Suppressor macrophage treated with lipopolysaccharide for 4 hours (primary cell): ENCODE measurements around the gene SLC25A52.
"Not testable (repeated sequence)": the region's sequence is repeated elsewhere in the genome, so short reads cannot be mapped to it uniquely, and the experiment has no call there.

Experiments used
- DNase-seq: peaks from one replicate; pipeline ENCODE4 v3.0.0-alpha.2; 2020

The SLC25A52 gene, protein sequence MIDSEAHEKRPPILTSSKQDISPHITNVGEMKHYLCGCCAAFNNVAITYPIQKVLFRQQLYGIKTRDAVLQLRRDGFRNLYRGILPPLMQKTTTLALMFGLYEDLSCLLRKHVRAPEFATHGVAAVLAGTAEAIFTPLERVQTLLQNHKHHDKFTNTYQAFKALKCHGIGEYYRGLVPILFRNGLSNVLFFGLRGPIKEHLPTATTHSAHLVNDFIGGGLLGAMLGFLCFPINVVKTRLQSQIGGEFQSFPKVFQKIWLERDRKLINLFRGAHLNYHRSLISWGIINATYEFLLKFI

DNA sequence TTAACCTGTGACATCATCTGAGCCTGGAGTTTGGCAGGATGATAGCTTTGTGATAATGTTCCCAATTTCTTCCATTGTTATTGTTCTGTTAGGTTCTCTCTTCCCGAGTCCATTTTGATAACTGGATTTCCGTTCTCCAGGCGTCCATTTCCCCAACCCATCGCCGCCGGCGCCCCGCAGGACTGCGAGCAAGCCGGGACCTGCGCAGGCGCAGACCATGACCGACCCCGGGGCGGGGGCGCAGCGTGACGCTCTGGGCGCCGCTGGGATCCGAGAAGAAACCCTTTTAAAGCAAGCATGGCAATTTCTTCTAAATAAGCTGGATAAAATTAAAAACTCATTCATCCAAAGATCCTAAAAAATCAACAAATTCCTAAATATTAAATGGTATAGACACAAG, at the start of gene SLC25A52:
SLC25A52 (minus strand) TSS at position 186 of the 400 bp plus-strand sequence. CDS start 219 bp downstream, outside the sequence.
- DNase-seq: no peak

DNA sequence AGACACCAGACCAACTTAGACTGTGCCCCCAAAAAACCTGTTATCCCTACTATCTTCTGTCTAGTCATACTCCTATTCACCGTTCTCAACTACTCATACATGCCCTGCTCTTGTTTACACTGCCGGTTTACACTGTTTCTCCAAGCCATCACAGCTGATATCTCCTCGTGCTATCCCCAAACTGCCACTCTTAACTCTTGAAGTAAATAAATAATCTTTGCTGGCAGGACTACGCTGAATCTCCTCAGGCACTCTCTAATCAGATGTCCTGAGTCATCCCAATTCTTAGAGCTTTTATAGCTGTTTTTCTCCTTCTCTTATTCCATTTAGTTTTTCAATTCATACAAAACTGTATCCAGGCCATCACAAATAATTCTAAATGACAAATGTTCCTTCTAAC, 48.4 kb upstream of the SLC25A52 start:
- DNase-seq: not testable (repeated sequence)

DNA sequence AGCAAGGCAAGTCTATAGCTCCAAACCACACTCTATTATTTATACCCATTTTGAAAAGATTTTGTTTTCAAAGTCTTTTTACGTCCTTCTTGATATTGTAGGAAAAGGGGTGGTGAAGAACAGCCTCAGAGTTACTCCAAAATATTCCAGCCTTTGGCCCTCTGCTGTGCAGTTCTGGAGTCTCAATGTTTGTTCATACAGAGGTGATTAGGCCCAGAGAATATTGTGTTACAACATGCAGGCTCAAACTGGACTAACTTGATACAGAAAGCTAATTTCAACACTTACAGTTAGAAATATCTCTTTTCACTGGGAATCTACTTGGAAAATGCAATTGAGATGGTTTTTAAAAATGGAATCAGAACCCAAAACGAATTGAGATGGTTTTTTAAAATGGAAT, 40.4 kb upstream of the SLC25A52 start:
- DNase-seq: no peak

DNA sequence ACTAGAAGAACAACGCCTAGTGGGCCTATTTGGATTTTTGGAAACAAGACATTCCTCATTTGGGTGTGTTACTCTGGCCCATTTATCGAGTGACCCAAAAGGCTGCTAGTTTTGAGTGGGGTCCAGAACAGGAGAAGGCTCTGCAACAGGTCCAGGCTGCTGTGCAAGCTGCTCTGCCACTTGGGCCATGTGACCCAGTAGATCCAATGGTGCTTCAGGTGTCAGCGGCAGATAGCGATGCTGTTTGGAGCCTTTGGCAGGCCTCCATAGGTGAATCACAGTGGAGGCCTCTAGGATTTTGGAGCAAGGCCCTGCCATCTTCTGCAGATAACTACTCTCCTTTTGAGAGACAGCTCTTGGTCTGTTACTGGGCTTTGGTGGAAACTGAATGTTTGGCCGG, 38.6 kb upstream of the SLC25A52 start:
- DNase-seq: not testable (repeated sequence)

DNA sequence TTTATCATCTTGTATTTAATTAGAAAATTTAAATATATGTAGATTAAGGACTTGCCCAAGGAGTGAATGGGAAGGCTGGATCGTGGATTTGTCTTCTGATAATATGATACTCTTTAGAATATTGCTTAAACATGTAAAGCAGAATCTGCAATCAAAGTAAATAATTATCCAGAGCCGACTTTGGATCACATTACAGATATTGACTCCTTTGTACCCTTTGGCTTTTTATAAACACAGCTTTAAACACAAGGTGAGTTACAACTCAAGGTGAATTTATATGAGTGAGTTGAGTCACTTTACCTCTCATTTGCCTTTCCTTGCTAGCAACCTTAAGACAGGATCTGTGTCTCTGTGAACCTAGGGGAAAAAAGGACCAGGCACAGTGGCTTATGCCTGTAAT, 37.7 kb upstream of the SLC25A52 start:
- no peak for DNase-seq

DNA sequence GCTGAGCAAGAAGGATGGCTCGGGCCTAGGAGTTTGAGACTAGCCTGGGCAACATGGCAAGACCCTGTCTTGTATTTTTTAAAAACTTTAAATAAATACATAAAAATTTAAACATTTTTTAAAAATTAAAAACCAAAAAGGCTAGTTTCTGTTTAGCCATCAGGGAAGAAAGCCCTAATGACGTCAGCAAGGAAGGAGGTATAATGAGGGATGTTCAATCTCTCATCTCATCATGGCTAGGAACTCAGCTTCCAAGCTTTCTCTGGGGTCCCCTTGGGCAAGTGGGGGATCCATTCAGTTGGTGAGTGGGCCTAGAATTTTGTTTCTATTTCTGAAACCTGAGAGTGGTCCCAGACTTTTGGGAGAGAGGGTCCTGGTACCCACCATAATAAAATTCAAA, 35.1 kb upstream of the SLC25A52 start:
- no peak for DNase-seq

DNA sequence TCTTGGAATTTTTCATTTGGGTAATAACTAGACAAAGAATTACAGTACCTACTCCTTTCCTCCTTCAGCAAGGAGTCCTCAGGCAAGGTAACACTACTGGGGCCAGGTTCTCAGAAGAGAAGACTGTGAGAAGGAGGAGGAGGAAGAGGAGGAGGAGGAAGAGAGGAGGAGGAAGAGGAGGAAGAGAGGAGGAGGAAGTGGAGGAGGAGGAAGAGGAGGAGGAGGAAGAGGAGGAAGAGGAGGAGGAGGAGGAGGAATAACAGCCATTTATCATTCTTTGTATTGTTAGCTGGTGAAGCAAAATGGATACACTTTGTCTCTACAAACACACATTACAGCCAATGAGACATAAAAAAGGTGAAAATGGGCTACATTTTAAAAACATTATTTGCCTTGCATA, 32.9 kb upstream of the SLC25A52 start:
- no peak for DNase-seq

DNA sequence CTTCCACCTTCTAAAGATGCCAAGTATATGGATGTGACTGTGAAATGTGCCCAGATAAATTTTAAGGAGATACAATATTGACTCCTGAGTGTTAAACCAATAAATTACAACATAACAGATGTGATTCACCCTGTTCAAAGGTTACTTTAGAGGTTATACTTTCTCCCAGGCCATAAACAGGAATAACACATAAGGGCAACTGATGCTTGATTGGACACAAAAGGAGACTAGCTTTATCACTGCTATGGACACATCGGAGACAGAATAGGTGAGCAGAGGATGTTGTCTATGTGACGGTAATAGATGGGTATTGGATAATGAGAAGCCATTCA, 31.9 kb upstream of the SLC25A52 start:
- no peak for DNase-seq

DNA sequence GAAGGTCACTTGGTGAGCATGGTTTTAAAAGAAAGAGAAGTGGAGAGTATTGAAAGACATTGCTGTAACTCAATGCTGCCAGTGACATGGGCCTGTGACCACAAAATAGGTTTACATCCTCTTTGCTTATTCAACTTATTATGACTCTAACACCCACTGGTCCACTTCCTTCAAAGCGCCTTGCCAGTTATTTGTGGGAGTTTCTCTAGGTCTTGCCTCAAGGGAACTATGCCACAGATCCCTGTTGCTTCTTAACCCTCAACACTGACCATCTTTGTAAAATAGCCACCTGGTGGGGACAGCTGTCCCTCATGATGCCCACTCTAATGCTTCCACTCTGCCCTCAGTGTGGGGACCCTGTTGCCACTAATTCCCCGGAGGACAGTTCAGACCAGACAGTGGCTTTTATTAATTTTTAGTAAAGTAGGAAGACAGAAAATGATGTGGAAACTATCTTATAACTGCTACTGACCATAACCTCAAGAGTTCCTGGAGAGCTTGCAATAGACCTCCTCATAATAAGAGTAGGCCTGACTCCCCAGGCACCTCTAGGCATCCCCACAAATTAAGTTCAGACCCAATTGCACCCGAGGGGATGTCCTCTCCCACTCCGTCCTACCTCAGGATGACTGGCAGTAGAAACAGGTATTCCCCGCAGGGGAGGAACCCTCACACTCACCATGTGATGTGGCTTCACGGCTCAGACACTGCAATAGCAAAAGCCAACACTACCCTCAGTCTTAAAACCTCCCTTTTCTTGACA, 31.3 kb upstream of the SLC25A52 start:
- peak; percentile 88 for DNase-seq

DNA sequence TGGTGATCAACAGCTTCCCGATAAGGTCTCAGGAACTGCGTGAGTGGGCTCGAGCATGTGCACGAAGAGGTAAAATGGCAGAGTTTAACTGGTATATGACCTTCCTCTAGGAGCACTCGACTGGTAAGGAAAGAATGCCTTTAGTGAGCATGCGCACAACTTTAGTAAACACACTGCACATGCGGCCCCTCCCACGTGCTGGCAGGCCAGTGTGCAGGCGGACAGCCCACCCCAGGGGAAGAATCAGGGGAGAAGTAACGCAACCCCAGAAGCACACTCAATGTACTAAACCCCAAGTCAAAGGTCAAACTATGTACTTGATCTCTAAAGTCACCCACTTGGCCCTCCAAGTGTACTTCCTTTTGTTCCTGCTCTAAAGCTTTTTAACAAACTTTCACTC, 28.7 kb upstream of the SLC25A52 start:
- DNase-seq: no peak

DNA sequence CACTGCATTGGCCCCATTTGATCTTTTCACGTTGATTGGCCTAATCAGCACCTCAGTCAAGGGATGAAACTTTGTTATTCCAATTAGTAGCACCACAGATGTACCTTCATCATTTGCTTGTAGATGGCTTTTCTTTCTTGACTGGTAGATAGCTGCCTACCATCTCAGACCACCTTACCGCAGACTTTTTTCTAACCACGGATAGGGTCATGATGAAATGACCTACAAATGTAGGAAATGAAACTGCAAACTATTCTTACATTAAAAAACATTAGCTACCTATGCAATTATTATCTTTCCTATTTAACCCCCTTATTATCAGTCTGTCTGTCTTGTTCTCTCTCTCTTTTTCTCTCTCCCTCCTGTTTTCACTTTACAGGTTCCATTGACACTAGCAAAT, 22.4 kb upstream of the SLC25A52 start:
- no peak for DNase-seq

DNA sequence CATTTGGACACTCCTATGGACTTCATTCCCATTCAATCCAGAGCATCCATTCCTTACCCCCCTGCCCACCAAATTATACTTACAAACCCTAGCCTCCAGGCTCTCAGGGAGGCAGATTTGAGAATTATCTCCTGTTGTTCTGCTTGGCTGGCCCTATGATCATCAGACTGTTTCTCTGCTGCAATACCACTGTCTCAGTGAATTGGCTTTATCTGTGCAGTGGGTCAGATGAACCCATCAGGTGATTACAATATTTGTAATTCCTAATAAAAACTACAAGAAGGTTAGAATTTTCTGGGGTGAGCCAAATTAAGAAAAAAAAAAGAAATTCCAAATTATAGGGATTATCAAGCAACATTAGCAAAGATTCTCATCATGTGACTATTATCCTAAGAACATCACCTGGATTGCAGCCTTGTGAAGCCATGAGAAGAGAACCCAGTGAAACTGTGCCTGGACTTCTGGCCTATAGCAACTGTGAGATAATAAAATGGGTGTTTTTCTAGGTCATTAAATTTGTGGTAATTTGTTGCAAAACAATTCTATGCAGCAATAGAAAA, 17.8 kb upstream of the SLC25A52 start:
- no peak for DNase-seq

DNA sequence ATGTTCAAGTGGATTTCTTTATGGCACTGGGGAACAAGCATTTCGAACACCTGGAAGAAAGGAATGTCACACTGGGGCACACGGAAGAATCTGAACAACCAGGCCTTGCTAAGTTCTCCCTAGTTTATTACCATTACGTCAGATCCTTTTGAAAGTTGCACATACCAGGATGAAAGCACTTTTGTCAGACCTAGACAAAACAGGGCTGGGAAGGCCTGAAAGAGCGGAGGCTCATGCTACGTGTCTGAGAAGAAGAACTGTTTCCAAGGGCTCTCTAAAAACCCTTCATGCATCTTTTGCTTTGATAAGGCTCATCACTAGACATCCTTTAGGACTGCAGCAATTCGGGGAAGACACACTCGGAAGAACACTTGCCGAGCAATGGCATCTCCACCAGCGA, 15.4 kb upstream of the SLC25A52 start:
- no peak for DNase-seq

DNA sequence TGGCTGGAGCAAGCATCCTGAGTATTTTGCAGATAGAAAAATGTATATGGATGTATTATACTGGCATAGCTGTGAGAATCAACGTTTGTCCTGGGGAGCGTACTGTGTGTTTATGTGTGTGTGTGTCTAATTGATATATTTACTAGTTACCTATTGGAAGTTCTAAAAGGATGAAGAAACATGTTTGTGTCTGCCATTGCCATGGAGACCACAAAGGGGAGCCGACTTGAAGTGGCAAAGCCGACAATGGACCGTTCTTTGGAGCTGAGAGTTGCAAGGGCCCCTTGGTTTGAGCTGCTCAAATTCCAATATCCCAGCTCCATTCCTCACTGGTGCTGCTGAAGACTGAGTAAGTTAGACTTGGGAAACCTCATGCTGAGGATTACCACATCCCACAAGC, 14.3 kb upstream of the SLC25A52 start:
- DNase-seq: no peak

DNA sequence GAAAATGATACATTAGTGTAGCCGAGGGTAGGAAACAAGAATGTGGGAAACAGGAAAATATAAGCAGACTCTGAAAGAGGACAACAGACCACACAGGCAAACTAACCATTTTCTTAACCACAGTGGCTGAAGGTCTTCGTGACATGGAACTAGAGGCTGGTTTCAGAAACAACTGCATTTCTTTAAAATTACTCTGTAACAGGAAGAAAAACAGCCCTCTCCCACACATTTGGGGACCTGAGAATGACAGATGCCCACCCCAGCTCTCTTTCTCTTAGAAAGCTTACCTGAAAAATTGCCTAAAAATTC, 13.8 kb upstream of the SLC25A52 start:
- DNase-seq: no peak

DNA sequence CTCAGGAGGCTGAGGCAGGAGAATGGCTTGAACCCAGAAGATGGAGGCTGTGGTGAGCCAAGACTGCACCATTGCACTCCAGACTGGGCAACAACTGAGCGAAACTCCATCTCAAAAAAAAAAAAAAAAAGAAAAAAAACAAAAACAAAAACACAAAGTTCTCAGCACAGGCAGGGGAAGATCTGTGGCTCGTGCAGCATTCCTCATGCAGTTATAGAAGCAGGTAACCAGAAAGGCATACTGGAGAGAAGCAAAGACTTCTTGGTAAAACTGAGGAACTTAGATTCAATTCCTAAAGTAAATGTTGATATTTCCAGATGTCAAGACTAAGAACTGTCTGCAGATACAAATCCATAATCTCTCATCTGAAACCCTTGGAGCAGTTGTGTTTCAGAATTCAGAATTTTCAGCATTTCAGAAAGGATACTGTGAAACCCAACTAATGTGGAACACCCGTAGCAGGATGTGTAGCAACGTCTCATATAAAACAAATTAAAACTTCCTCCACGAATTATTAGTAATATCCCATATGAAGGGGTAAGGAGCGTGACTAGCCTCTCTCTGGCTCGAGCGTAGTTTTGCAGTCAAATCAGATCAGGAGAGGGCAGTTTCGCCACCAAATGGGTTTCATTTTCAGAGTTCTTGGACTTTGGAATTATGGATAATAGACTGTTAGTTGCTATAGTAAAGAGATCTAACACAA, 13.2 kb upstream of the SLC25A52 start:
- DNase-seq: no peak

DNA sequence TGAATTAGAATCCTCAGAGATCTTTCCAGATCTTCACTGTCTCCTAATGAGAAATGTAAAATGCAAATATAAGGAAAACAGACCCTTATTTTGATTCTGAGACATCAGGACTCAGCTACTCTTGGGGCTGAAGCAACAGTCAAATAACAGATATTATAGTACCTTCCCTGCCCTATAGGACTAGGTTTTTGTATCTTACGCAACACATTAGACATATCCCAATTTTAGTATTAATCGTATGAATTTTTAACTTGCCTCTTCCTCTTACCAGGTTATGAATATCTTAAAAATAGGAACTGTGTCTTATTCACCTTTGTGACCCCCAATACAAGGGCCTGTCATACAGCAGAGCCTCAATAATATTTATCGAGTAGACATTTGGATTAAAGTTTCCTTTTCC, 12.0 kb upstream of the SLC25A52 start:
- DNase-seq: no peak

DNA sequence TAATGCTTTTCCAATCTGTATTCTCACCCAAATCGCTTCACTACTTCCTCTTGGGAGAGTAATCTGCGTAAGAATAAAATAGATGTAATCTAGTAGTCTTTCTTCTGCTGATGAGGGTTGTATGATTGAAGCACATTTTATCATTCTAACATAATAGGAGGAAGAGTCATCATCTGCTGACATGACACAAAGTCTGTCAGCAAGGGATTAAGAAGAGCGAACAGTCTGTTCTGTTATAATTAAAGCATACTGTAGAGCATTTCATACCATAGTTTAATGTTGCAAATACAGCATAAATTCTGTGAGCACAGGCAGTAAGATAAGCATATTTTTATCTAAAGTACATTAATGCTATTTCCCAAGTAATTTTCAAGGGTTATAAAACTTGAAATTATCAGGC, 10.4 kb downstream of the SLC25A52 start:
- DNase-seq: no peak

DNA sequence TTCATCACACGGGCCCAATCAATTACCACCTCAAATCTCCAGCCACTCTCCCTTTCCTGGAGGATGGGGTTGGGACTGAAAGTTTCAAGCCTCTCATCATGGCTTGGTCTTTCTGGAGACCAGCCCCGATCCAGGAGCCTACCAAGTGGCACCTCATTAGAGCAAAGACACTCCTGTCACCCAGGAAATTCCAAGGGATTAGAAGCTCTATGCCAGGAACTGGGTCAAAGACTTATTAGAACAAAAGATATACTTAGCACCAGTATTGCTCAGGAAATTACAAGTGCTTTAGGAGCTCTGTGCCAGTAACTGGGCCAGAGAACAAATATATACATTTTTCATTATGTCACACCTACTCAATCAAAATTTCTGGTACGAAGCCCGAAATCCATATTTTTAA, 14.3 kb downstream of the SLC25A52 start:
- no peak for DNase-seq

DNA sequence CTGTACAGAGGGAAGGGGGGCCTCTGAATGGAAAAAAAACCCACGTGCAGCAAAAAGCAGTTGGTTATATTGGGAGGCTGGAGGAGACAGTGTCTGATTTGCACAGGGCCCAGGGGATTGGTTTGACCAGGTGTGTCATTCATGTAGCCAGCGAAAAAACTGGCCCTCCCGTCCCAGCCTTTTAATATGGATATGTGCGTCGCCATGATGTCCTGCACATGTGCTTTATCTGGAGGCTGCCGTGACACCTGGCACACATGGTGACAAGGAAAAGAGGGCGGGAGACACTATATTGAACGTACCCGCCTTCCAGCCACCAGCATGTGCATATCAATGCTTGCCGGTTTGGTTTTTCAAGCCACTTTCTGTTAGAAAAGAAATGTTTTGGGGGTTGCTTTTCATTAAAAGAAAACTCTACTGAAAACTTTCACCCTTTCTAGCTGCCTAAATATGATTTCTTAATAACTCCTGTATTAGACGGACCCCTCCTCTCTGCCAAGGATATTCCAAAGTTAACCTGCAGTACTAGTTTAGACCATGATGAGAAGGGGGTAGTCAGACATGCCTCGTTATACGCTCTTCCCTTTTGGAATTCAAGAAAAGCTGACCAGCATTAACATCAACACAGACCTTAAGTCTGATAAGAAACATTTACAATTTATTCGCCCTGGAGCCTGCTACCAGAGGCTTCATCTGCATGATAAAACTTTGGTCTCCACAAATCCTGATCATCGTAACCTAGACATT, 16.2 kb downstream of the SLC25A52 start:
- no peak for DNase-seq

DNA sequence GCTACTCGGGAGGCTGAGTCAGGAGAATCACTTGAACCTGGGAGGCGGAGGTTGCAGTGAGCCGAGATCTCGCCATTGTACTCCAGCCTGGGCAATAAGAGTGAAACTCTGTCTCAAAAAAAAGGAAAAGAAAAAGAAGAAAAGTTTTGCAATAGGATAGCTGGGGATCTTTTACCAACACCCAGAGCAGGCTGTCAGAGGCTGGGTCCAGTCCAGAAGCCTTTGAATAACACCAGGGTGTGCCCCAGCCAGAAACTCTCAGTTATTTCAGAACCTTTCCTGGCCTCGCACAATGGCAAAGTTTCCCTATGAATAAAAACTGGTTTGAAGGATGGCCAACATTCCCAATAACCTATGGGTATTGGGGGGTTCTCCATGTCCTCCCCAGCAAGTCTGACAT, 17.1 kb downstream of the SLC25A52 start:
- not testable (repeated sequence) for DNase-seq

DNA sequence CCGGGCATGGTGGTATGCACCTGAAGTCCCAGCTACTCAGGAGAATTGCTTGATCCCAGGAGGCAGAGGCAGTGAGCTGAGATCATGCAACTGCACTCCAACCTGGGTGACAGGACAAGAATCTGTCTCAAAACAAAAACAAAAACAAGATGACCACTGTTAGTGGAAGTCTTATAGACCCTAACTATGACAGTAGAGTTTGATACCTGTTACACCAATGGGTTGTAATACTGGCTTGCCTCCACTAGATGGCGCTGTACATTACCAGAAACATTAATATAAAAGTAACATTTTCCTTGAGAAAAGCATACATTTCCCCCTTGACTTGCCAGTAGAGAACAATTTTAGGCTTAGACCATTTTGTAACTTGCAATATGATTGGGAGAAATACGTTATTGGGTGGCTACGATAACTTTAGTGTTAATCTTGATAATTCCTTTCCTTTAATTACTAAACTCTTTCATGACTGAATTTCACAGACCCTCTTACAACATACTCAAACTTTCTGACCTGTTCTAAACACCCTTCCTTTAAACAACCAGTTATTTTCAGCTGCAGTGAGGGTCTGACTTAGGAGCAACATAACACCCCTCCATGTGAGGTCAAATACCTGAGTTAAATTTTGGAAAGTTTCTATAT, 19.5 kb downstream of the SLC25A52 start:
- DNase-seq: peak; percentile 67

DNA sequence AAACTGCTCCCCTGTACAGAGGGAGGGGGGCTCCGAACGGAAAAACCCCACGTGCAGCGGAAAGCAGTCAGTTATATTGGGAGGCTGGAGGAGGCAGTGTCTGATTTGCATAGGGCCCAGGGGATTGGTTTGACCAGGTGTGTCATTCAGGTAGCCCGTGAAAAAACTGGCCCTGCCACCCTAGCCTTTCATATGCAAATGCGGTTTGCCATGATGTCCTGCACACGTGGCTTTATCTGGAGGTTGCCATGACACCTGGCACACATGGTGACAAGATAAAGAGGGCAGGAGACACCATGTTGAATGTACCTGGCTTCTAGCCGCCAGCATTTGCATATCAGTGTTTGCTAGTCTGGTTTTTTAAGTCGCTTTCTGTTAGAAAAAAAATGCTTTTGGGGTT, 20.5 kb downstream of the SLC25A52 start:
- no peak for DNase-seq
